ENCODE results near the gene ITIH3.

- TF ChIP-seq CTCF (conservative IDR thresholded peaks at IDR 0.05; ENCODE audit: low read depth, low read length) (no peak), CHD1 (IDR thresholded peaks at IDR 0.05; ENCODE audit: low read depth, low read length) (no peak), POLR2A (IDR thresholded peaks at IDR 0.05; ENCODE audit: low read depth, low read length) (no peak)
Measured at GRCh38 chr3:52833202-52833601, 38.6 kb downstream of the ITIH3 start.

All from IMR-90 (cell line).